Ovary (tissue), 9 donors: ENCODE data around the gene ZSWIM6. TPM values are rescaled to one million over a fixed set of nuclear protein-coding genes. Genes with fewer than 3 reads are reported as not detected.

Experiments
- DNase-seq, 5 donors: peaks; one replicate each; pipeline ENCODE4 v3.0.0-alpha.2; 2019 to 2020
- H3K27ac ChIP-seq, 2 donors: fragments of 200-600 bp; one replicate each; pipeline versions ENCODE4 v1.5.1 to v1.8.0; 2019 to 2022
- H3K27me3 ChIP-seq: fragments of 200-600 bp; one replicate; pipeline ENCODE4 v1.8.0; 2022
- H3K36me3 ChIP-seq: fragments of 200-600 bp; sonication (generic); one replicate; pipeline ENCODE4 v1.5.1; 2019
- H3K4me1 ChIP-seq: one replicate; pipeline ENCODE4 v1.8.1; 2013; ENCODE audit warnings: mild to moderate bottlenecking, moderate library complexity; ENCODE audit not compliant: insufficient read depth
- H3K4me3 ChIP-seq: fragments of 200-600 bp; sonication (generic); one replicate; pipeline ENCODE4 v1.5.1; 2017
- H3K9me3 ChIP-seq, 2 donors: fragments of 200-600 bp in 1 of 2; sonication (generic) in 1 of 2; one replicate each; pipeline versions ENCODE4 v1.5.1 to v1.8.1; 2013 to 2019; ENCODE audit warnings: mild to moderate bottlenecking in 1 of 2, moderate library complexity in 1 of 2
- CTCF ChIP-seq, 3 donors: fragments of 450-650 bp in 2 of 3; fragments of 200-600 bp in 1 of 3; IDR thresholded peaks; one replicate each; pipeline versions ENCODE4 v1.5.1 to v1.8.0; 2016 to 2022; ENCODE audit warnings: antibody characterized with exemption in 3 of 3, mild to moderate bottlenecking in 1 of 3
- EP300 ChIP-seq: sonication (generic); formaldehyde crosslinking; IDR thresholded peaks from one replicate; pipeline ENCODE4 v1.6.1; 2017; ENCODE audit warnings: antibody characterized with exemption
- POLR2A ChIP-seq: fragments of 450-650 bp; IDR thresholded peaks from one replicate; pipeline ENCODE4 v1.6.1; 2017; ENCODE audit warnings: antibody characterized with exemption, mild to moderate bottlenecking, moderate library complexity
- WGBS, 3 donors: extraction: QIAGEN DNeasy Blood & Tissue Kit in 1 of 3; methylation state at CpG; one replicate each; pipeline versions ENCODE4 v1.1.5 to v1.1.7; 2013 to 2017; 5-methylcytosine and 5-hydroxymethylcytosine counted together
- intact Hi-C, 4 donors: fragments of 100-400 bp; cut with DNase I; formaldehyde crosslinking; loops; one replicate each; pipeline versions ENCODE4 v1.11.0 to v1.15.1; 2022 to 2023
- polyA plus RNA-seq, 2 donors: library from polyadenylated mRNA; stranded (reverse); fragments of 200-250 nt in 1 of 2; fragments of 350-450 nt in 1 of 2; fragmentation: Illumina TruSeq in 1 of 2; extraction: RNeasy Lipid Tissue Mini Kit (QIAGEN cat#74804) in 1 of 2; gene quantifications; one replicate each; pipeline ENCODE4 v1.2.3, GENCODE V29; 2013 to 2014
- total RNA-seq, 7 donors: library from RNA; depleted of rRNA in 2 of 7; stranded (reverse); fragments of >200 nt in 2 of 7; fragmentation: NEBNext Ultra II Directional in 3 of 7; extraction: Animal tissue kit (Norgen Biotek cat#: 25700) in 3 of 7; gene quantifications; one replicate each; pipeline versions ENCODE4 v1.1.0 to v1.2.4, GENCODE V29; 2016 to 2023
- donor health status: DM: no; HTN: no; CAD: no; lungs with moderate emphysema.
- donor health status: DM: no; HTN: no; CAD: no.
- donor health status: Bipolar disorder and iron deficiency.
- donor health status: DM: yes; HTN: yes; CAD: no.
- donor health status: DM: no; HTN: no; CAD: no.
- donor health status: DM: yes; HTN: yes; CAD: no.

Gene ZSWIM6
- total and polyA plus RNA-seq, 9 donors = 4.1 to 15.3 (median 10.6) TPM

DNA sequence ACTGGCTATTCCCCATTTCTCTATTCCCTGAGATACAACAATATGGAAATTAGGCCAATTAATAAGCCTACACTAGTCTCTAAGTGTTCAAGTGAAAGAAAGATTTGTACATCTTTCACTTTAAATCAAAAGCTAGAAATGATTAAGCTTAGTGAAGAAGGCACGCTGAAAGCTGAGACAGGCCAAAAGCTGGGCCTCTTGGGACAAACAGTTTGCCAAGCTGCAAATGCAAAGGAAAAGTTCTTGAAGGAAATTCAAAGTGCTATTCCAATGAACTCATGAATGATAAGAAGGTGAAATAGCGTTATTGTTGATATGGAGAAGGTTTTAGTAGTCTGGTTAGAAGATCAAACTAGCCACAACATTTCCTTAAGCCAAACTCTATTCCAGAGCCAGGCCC, 256.2 kb downstream of the ZSWIM6 start:
- no peaks in the 10 kb centered on the region for H3K9me3 ChIP-seq
- H3K4me1 ChIP-seq = peaks cover 6% of the 10 kb centered on the region
- H3K36me3 ChIP-seq = no peaks in the 10 kb centered on the region
- no peak for TF ChIP-seq EP300
- TF ChIP-seq CTCF (IDR thresholded peaks at IDR 0.05) = no peak
- no peak for TF ChIP-seq POLR2A
- H3K4me3 ChIP-seq = no peak overlapping the region
- no peak overlapping the region for H3K27ac ChIP-seq
- intact Hi-C loops = no loop called here
- H3K27me3 ChIP-seq = no peaks in the 10 kb centered on the region
- WGBS, 3 donors = 39 to 49% (median 42%) methylated on average over 2 of the region's 2 CpGs
- no peak for DNase-seq

DNA sequence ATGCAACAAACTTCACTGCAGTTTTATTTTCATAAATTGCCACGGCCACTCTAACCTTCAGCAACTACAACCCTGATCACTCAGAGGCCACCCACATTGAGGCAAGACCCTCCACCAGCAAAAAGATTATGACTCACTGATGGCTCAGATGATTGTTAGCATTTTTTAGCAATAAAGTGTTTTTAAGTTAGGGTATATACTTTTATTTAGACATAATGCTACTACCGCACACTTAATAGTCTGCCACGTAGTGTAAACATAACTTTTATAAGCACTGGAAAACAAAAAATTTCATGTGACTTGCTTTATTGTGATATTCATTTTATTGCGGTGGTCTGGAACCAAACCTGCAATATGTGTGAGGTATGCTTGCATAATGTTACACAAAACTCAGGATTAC, 257.9 kb downstream of the ZSWIM6 start:
- no peaks in the 10 kb centered on the region for H3K27me3 ChIP-seq
- no peaks in the 10 kb centered on the region for H3K36me3 ChIP-seq
- H3K9me3 ChIP-seq = no peaks in the 10 kb centered on the region
- DNase-seq = no peak
- peaks cover 6% of the 10 kb centered on the region for H3K4me1 ChIP-seq
- H3K4me3 ChIP-seq = no peak overlapping the region
- 30 to 54% (median 46%) methylated on average over 4 of the region's 4 CpGs for whole genome bisulfite sequencing, 3 donors
- no peak overlapping the region for H3K27ac ChIP-seq
- TF ChIP-seq EP300 (no peak), POLR2A (no peak), CTCF (IDR thresholded peaks at IDR 0.05) (no peak)
- intact Hi-C loops = no loop called here

DNA sequence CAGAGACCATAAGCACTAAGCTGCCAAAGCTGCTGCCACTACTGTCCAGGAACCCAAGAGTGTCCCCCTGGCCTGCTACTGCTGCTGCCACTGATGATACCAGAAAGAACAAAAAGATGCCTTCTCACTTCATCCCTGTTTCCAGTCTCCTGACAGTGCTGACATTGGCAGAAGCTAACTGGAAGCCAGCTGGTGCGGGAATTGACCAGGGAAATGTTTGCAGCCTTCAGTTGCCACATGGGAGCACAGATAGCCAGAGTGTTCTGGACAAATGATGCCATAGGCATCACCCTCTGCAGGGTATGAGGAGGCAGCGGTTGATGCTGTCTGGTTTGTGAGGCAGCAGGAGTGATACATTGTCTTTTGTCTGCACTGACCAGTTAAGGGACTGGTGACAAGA, 258.4 kb downstream of the ZSWIM6 start:
- H3K27ac ChIP-seq = no peak overlapping the region
- no peak for DNase-seq
- WGBS, 3 donors = 81 to 94% (median 93%) methylated on average over 2 of the region's 2 CpGs
- peaks cover 6% of the 10 kb centered on the region for H3K4me1 ChIP-seq
- no peaks in the 10 kb centered on the region for H3K9me3 ChIP-seq
- intact Hi-C loops = no loop called here
- H3K36me3 ChIP-seq = no peaks in the 10 kb centered on the region
- TF ChIP-seq POLR2A (no peak), CTCF (IDR thresholded peaks at IDR 0.05) (no peak), EP300 (no peak)
- H3K4me3 ChIP-seq = no peak overlapping the region
- no peaks in the 10 kb centered on the region for H3K27me3 ChIP-seq

DNA sequence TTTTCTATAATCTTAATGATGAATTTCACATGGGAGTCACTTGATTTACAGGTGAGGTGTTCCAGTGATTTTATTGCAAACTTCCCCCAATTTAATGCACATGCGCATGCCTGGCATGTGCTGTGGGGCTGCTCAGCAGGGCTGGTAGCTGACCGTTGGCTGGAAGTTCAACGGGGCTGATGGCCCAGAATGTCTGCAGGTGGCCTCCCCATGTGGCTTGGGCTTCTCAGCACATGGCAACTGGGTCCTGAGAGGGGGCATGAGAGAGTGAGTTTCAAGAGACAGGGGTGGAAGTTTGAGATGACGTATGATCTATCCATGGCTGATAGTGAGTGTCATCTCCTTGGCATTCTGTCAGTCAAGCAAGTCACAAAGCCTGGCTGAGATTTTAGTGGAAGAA, 259.8 kb downstream of the ZSWIM6 start:
- TF ChIP-seq CTCF (IDR thresholded peaks at IDR 0.05) (no peak), EP300 (no peak), POLR2A (no peak)
- intact Hi-C loops = no loop called here
- 92 to 97% (median 94%) methylated on average over 4 of the region's 4 CpGs for WGBS, 3 donors
- Histone ChIP-seq H3K9me3 (no peaks in the 10 kb centered on the region), H3K36me3 (no peaks in the 10 kb centered on the region), H3K27me3 (no peaks in the 10 kb centered on the region), H3K4me1 (peaks cover 2% of the 10 kb centered on the region), H3K27ac (no peak overlapping the region), H3K4me3 (no peak overlapping the region)
- DNase-seq = no peak

DNA sequence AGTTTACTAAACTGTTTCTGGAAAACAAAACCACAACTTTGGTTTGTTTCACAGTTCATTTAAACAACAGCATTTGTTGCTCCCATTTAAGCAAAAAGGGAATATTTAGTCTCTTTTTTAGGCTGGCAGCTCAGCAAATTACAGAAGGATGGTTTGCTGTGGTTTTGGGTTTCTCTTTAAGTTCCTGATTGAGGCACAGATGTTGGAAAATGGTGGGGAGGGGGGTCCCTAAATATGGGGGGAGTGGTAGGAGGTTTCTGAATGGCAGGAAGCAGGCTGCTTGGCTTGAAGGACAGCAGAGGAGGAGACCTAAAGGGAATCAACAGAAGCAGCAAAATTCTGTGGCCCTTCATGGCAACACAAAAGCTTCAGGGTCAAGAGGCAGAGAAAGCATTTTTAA, 263.4 kb downstream of the ZSWIM6 start:
- Histone ChIP-seq H3K4me1 (no peaks in the 10 kb centered on the region), H3K27ac (no peak overlapping the region), H3K9me3 (no peaks in the 10 kb centered on the region), H3K36me3 (no peaks in the 10 kb centered on the region), H3K27me3 (no peaks in the 10 kb centered on the region), H3K4me3 (no peak overlapping the region)
- intact Hi-C loops = no loop called here
- TF ChIP-seq CTCF (IDR thresholded peaks at IDR 0.05) = no peak
- no peak for TF ChIP-seq EP300
- no peak for TF ChIP-seq POLR2A
- no peak for DNase-seq
